Activated gamma-delta T cell treated with anti-CD3 and anti-CD28 coated beads, Interleukin-2, amount 50 U/mL, for 16 hours (primary cell): Measurements from ENCODE around the gene TBC1D10A.

Experiments used
- DNase-seq: peaks from one replicate; pipeline ENCODE4 v3.0.0-alpha.2; 2020; ENCODE audit warnings: low read depth

Gene TBC1D10A

DNA sequence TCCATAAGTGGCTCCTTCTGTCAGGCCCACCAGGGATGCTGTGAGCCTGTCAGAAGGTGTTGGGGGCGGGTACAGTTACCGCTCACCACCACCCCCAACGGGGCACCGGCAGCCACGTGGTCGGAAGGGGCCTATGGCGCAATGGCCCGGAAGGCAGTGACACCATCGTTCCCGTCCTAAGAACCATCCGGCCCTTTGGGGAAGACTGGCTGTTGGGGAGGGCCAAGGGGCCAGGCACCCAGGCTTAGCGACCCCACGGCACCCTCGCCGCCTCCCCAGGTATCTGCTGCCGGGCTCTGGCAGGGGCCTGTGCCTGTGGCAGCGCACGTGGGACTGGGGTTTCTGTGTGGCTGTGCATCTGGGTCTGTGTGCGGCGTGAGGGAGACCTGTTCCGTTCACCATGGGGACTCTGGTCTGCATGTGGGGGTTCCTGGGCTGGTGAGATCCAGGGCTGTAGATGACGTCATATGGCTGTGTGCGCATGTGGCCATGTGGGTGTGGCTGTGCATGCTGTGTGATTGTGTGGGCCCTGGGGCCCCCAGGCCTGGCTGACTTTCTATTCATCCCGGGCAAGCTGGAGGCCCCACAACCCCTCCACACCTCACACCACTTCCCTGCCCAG, 60.8 kb downstream of the TBC1D10A start:
- DNase-seq, result peak; percentile 73

DNA sequence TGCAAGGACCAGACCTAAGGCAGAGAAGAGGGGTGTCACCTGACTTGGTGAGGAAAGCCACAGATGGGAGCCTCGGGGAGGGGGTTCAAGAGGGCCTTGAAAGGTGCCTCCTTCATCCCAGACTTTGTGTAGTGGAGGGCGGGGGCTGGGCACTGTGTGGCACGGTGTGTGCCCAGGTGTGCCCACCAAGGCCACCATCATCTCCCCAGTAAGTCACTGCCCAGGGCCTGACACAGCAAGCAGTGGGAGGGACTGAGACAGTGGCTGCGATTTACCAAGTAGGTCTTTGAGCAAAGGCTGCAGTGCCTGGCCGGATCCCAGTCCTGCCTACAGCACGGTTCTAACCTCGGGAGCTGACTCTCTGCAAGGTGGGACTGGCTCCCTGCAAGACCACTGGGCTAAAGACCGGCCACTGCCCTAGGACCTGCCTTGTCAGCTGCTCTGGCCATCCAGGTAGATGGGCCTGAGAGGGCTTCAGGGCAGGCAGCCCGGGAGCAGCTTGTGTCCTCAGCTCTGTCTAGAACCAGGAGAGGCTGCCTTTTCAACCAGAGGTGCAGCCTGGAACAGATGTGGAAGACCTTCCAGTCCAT, 61.5 kb downstream of the TBC1D10A start:
- no peak for DNase-seq

- DNase-seq, result no peak
Observed at GRCh38 chr22:30263883-30264282, 62.9 kb downstream of the TBC1D10A start.

DNA sequence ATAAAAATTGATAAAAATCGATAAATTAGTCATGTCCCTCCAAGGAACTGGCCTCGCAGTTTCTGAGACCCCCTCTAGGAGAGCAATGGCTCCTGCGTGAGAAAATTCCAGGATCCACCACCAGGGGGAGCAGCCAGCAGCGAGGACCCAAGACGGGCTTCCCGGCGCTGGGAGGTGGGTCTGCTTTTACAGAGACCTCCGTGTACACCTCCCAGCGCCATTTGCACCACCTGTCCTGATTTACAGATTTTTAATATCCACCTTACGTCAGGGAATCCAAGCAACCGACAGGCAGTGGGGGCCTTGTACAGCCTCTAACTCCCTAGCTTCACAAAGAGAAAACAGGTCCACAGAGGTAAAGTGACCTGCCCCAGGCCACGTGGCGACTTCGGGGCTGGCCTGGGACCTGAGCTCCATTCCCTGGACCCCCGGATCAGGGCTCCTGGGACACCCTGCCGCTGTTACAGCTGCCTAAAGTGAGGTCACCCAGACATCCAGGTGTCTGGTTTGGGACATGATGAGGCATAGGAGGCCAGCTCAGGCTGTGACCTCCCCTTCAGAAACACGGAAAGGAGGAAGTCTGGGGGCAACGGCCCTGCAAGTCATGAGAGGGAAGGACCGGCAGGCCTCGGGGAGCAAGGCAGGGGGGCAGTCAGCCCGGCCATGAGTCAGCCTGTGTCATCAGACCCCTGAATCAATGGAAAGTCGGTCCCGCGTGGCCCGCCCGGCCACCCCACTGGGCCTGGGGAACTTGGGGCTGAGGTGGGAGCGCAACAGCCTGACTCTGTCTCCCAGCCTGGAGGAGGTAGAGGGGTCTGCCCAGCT, 63.6 kb downstream of the TBC1D10A start:
- DNase-seq, result peak; percentile 76

GRCh38 chr22:30262112-30262511, 64.6 kb downstream of the TBC1D10A start:
- no peak for DNase-seq

GRCh38 chr22:30261134-30261533, 65.6 kb downstream of the TBC1D10A start:
- DNase-seq, result no peak

DNA sequence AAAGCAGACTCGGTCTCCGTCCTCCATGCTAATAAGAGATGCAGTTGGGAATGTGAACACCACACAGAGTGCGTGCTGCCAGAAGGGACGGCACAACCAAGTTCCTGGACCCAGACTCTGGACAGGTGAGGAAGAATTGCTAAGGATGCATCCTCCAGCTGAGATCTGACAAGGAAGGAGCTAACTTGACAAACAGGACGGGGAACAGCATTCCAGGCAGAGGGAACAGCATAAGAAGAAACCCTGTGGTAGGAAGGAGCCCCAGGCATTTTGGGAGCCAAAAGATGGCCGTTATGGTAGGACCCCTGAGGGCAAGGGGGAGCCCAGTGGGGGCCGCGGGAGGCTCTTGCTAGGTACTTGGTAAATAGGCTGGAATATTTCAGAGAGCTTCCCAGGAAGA, 66.1 kb downstream of the TBC1D10A start:
- DNase-seq, result no peak

DNA sequence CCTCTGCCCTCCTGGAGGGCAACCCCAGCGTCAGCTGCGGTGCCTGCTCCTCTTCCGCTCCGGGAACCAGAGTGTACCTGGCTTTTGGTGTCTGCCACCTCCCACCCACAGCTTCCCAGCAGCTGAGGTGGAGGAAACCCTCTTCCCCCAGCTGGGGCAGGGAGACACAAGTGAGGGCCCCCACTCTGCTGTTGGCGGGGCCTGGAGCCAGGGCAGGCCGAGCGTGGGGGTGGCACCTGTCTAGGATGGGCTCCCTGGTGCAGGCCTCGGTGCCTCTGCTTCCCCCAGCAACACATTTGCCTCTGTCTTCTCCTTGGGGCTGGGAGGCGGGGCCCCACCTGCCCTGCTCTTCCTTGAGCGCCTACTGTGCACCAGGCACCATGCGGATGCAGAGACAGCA, 66.5 kb downstream of the TBC1D10A start:
- no peak for DNase-seq

DNA sequence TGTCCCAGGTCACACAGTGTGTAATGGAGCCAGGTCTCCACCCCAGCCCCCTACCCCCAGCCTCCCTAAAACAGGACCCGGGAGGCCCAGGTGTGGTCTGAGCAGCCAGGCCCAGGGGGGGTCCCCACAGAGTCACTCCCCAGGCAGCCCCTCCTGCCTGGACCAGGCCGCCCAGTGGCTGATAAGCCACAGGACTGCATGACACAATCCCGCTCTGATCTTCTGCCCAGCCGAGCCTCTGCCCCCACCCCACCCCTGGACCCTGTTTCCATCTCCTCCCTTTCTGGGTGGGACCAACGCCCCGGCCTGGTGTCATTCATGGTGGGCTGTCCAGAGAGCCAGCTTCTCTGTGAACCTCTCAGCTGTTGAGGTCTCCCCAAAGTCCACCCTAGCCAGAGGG, 72.4 kb downstream of the TBC1D10A start:
- DNase-seq, result no peak

GRCh38 chr22:30253205-30253852, 73.4 kb downstream of the TBC1D10A start:
- DNase-seq, result no peak

GRCh38 chr22:30252411-30253204, 74.1 kb downstream of the TBC1D10A start:
- no peak for DNase-seq

GRCh38 chr22:30251711-30252110, 75.0 kb downstream of the TBC1D10A start:
- no peak for DNase-seq

DNA sequence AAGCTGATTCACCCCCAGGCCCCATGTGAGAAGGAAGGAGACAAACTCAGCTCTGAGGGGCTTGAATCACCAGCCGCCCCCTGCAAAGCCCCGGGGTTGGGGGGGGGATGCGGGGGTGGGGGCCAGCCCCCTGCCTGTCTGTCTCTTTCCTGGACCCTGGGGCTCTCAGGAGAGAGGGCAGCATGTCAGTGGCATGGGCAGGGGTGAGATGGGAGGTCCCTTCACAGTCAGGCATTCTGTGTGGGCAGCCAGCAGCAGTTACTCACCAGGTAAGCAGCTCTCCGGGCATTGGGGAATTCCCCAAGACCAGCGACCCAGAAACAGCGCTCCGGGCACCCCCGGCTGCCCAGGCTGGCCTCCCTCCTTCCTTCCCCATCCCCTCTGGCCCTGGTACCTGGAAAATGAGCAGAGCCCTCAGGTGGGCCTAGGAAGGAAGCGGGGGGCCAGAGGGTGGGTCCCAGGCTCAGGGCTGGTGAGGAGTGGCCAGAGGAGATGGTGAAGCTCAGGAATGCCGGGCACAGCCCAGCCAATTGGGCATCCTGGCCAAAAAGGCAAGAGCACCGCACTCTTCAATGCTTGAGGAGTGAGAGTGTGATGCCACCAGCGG, 76.0 kb downstream of the TBC1D10A start:
- DNase-seq, result no peak

- no peak for DNase-seq
Observed at GRCh38 chr22:30250039-30250565, 76.6 kb downstream of the TBC1D10A start.

DNA sequence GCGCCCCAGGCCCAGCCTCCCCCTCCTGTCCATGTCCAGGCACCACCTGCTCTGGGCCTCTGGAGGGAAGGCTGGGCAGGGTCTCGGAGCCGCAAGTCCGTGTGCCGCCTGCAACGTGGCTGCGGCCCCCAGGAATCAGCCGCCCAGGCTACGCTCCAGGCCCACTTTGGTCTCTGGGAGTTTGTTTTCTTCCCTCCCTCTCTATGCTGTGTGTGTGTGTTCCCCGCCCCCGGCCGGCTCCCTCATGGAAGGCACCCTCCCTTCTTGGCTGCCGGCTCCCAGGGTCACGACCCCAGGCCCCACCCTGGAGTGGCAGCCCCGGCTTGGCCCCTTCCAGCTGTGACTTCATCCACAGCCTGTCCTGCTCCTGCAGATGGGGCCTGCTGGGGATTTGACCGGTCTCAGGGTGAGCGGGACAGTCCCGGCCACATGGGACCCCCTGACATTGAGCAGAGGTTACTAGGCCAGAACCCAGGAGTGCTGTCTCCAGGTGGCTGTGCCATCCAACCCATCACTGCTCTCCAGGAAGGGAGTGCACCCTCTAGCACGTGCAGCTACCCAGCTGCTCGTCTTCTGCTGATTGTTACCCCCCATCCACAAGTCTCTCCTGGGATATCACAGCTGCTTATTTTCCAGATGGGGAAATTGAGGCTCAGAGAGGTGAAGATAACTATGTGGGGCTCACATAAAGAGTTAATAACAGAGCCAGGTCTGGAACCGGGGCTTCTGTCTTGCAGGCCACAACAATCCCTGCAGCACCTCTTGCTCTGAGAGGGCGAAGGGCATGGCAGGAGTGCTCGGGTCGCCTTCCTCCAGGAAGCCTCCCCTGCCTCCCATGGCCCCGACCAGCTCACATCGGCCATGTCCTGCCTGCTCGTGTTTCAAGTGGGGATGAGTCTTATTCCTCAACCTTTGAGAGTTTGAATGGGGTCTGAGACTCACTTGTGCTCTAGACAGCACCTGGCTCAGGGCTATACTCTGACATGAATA, 77.4 kb downstream of the TBC1D10A start:
- DNase-seq, result no peak

GRCh38 chr22:30248484-30248883, 78.3 kb downstream of the TBC1D10A start:
- DNase-seq, result no peak

- DNase-seq, result no peak
Observed at GRCh38 chr22:30247974-30248373, 78.8 kb downstream of the TBC1D10A start.

DNA sequence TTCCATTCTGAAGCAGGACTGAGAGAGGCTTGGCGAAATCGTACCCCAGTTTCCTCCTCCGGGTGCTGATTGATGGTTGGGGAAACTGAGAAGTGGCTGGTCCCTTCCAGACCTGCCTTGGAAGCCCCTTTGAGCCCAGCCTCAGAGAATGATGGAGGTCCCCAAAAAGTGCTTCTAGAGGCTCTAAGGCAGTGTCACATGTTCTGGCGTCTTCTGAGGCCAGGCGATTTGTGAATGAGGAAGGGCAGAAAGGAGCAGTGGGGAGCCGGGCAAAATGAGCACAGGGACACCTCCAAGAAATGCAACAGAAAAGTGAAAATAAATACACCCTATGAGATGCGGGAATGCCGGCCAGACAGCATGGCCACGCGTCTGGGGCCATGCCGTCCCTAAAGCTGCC, 79.2 kb downstream of the TBC1D10A start:
- DNase-seq, result no peak

DNA sequence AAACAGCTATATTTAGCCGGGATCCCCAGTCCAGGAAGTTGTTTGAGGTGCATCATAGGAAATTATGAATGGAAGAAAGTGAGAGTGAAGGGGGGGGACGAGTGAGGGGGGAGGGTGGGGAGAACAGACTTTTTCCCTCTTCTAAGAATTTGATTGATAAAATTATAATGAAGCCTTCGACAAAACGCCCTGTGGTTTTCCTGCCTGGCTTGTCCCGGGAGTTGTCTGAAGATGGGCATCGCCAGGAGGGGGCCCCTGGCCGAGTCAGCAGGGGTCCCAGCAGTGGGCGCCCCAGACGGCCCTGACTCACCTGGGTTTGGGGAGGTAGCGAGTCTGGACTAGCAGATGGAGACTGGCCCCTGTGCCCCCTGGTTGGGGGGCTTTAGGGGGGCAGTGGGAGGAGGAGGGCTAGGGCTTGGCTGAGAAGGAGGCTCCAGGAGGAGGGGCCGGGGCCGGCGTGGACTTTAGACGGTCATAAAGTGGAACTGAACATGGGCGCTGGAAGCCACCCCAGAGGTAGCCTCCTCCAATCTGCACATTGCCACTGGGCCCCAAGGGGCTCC, 79.8 kb downstream of the TBC1D10A start:
- no peak for DNase-seq
